TTC549 (cell line): Measurements from ENCODE around the gene SIPA1L3.
"Not testable (repeated sequence)": the region's sequence is repeated elsewhere in the genome, so short reads cannot be mapped to it uniquely, and the experiment has no call there.

Experiments
- FAIRE-seq: peaks from 2 replicates; lab custom pipeline; 2012; peaks lifted over from hg19 to GRCh38; lab: Jason Lieb, UNC

SIPA1L3 gene

GRCh38 chr19:37906869-37907734, at the start of gene SIPA1L3:
Gene SIPA1L3, plus strand, starts transcription at chr19:37907208. Its CDS starts 174,358 bp downstream, at chr19:38081566.
- FAIRE-seq = no peak

- FAIRE-seq = no peak
Observed at GRCh38 chr19:37864501-37864900, 42.5 kb upstream of the SIPA1L3 start.

- FAIRE-seq = not testable (repeated sequence)
Observed at GRCh38 chr19:37865930-37866329, 41.1 kb upstream of the SIPA1L3 start.

- FAIRE-seq = no peak
Observed at GRCh38 chr19:37867831-37868230, 39.2 kb upstream of the SIPA1L3 start.

- no peak for FAIRE-seq
Observed at GRCh38 chr19:37869766-37870340, 37.2 kb upstream of the SIPA1L3 start.

- FAIRE-seq = no peak
Observed at GRCh38 chr19:37872383-37872782, 34.6 kb upstream of the SIPA1L3 start.

- no peak for FAIRE-seq
Observed at GRCh38 chr19:37874784-37875183, 32.2 kb upstream of the SIPA1L3 start.

- FAIRE-seq = no peak
Observed at GRCh38 chr19:37876032-37876431, 31.0 kb upstream of the SIPA1L3 start.

GRCh38 chr19:37877147-37877546, 29.9 kb upstream of the SIPA1L3 start:
- FAIRE-seq = no peak

GRCh38 chr19:37885392-37885791, 21.6 kb upstream of the SIPA1L3 start:
- FAIRE-seq = no peak

GRCh38 chr19:37886571-37886970, 20.4 kb upstream of the SIPA1L3 start:
- no peak for FAIRE-seq

GRCh38 chr19:37893845-37894575, 13.0 kb upstream of the SIPA1L3 start:
- FAIRE-seq = no peak

- FAIRE-seq = no peak
Observed at GRCh38 chr19:37896180-37896579, 10.8 kb upstream of the SIPA1L3 start.

- FAIRE-seq = no peak
Observed at GRCh38 chr19:37899453-37899852, 7.6 kb upstream of the SIPA1L3 start.

GRCh38 chr19:37899966-37900365, 7.0 kb upstream of the SIPA1L3 start:
- FAIRE-seq = no peak

- no peak for FAIRE-seq
Observed at GRCh38 chr19:37902668-37903067, 4.3 kb upstream of the SIPA1L3 start.

GRCh38 chr19:37903096-37903495, 3.9 kb upstream of the SIPA1L3 start:
- no peak for FAIRE-seq

GRCh38 chr19:37905946-37906868, 801 bp upstream of the SIPA1L3 start, which contains the start of gene WDR87:
Gene WDR87, minus strand, starts transcription at chr19:37906594. Its CDS starts 8,355 bp downstream, at chr19:37898239.
- no peak for FAIRE-seq

GRCh38 chr19:37907735-37908455, 887 bp downstream of the SIPA1L3 start:
- no peak for FAIRE-seq

GRCh38 chr19:37909661-37910199, 2.7 kb downstream of the SIPA1L3 start:
- FAIRE-seq = no peak

- FAIRE-seq = no peak
Observed at GRCh38 chr19:37914908-37915307, 7.9 kb downstream of the SIPA1L3 start.
